Stimulated activated CD8-positive, alpha-beta memory T cell treated with anti-CD3 and anti-CD28 coated beads, Interleukin-12 subunit alpha, Interleukin-12 subunit beta, amount 100 ng/mL, for 4 hours (primary cell): Measurements from ENCODE around the gene PAEP.

ENCODE experiments used
- DNase-seq: peaks from one replicate; pipeline ENCODE4 v3.0.0-alpha.2; 2020; ENCODE audit warnings: low read depth

Gene PAEP

GRCh38 chr9:135551031-135551430 lies 10.5 kb upstream of the PAEP start:
- no peak for DNase-seq

- no peak for DNase-seq
These were observed 10.1 kb upstream of the PAEP start for GRCh38 chr9:135551456-135551855.

- DNase-seq, result no peak
These were observed 9.4 kb upstream of the PAEP start for GRCh38 chr9:135552021-135552697.

GRCh38 chr9:135552698-135553171 lies 8.8 kb upstream of the PAEP start:
- DNase-seq, result no peak

GRCh38 chr9:135554718-135555117 lies 6.8 kb upstream of the PAEP start:
- no peak for DNase-seq

GRCh38 chr9:135555203-135555602 lies 6.4 kb upstream of the PAEP start:
- no peak for DNase-seq

- DNase-seq, result no peak
These were observed 5.6 kb upstream of the PAEP start for GRCh38 chr9:135555910-135556309.

- no peak for DNase-seq
These were observed 1.9 kb upstream of the PAEP start for GRCh38 chr9:135559606-135560005.

GRCh38 chr9:135562235-135562745 lies 734 bp downstream of the PAEP start:
- no peak for DNase-seq

GRCh38 chr9:135563039-135563476 lies 1.5 kb downstream of the PAEP start:
- DNase-seq, result no peak

GRCh38 chr9:135563858-135564257 lies 2.3 kb downstream of the PAEP start:
- DNase-seq, result no peak

- no peak for DNase-seq
These were observed 3.6 kb downstream of the PAEP start for GRCh38 chr9:135565141-135565628.

- DNase-seq, result no peak
These were observed 4.1 kb downstream of the PAEP start for GRCh38 chr9:135565636-135566035.

GRCh38 chr9:135566552-135566951 lies 5.0 kb downstream of the PAEP start:
- DNase-seq, result no peak

GRCh38 chr9:135567311-135567710 lies 5.8 kb downstream of the PAEP start:
- DNase-seq, result no peak

- DNase-seq, result no peak
These were observed 6.5 kb downstream of the PAEP start for GRCh38 chr9:135568026-135568425.

GRCh38 chr9:135570456-135570855 lies 8.9 kb downstream of the PAEP start:
- no peak for DNase-seq

GRCh38 chr9:135572233-135572632 lies 10.7 kb downstream of the PAEP start:
- DNase-seq, result no peak

GRCh38 chr9:135573124-135573523 lies 11.6 kb downstream of the PAEP start:
- no peak for DNase-seq

- DNase-seq, result no peak
These were observed 12.8 kb downstream of the PAEP start for GRCh38 chr9:135574331-135574730.

- no peak for DNase-seq
These were observed 13.4 kb downstream of the PAEP start for GRCh38 chr9:135574943-135575342.

GRCh38 chr9:135575995-135576631 lies 14.6 kb downstream of the PAEP start:
- DNase-seq, result no peak

- DNase-seq, result no peak
These were observed 15.7 kb downstream of the PAEP start for GRCh38 chr9:135577256-135577655.
